KOPT-K1 (cell line): ENCODE measurements around the gene NPSR1.
"Not testable (repeated sequence)": the region's sequence is repeated elsewhere in the genome, so short reads cannot be mapped to it uniquely, and the experiment has no call there.

ENCODE experiments used
- H3K27ac ChIP-seq: fragments of 200-600 bp; sonication (generic); 2 replicates; pipeline ENCODE4 v1.5.1; 2016; ENCODE audit warnings: antibody characterized with exemption, mild to moderate bottlenecking, low read depth, low read length; ENCODE audit not compliant: poor library complexity, severe bottlenecking
- H3K36me3 ChIP-seq: fragments of 200-600 bp; sonication (generic); 2 replicates; pipeline ENCODE4 v1.5.1; 2017; ENCODE audit warnings: antibody characterized with exemption, mild to moderate bottlenecking, low read length, moderate library complexity; ENCODE audit not compliant: insufficient read depth
- H3K9me3 ChIP-seq: fragments of 200-600 bp; sonication (generic); 2 replicates; pipeline ENCODE4 v1.5.1; 2017; ENCODE audit warnings: antibody characterized with exemption, low read length, mild to moderate bottlenecking; ENCODE audit not compliant: insufficient read depth, poor library complexity, severe bottlenecking

Gene NPSR1

GRCh38 chr7:34879871-34880270, 221.9 kb downstream of the NPSR1 start:
- H3K9me3 ChIP-seq: peaks cover 15% of the 10 kb centered on the region
- no peaks in the 10 kb centered on the region for H3K36me3 ChIP-seq
- no peak overlapping the region for H3K27ac ChIP-seq

GRCh38 chr7:34883855-34884254, 225.8 kb downstream of the NPSR1 start:
- H3K27ac ChIP-seq, H3K36me3 ChIP-seq: not testable (repeated sequence)
- H3K9me3 ChIP-seq: peaks cover 15% of the 10 kb centered on the region

DNA sequence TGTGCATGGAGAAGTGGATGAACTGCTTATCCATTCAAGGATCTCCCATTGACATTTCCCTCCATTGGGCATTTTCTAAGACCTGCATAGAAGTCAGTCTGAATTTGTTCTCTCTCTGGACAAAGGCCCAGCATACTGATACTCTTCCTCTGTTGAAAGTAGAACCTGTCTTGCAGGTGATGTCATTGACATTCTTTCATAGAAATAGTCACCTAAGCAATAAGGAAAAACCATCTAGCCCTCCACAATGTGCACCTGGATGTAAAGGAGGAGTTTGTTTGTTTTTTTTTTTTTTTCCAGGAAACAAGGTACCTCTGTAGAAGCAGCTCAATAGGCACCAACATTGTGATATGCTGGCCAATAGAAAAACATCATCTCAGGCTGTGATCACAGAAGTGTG, 228.8 kb downstream of the NPSR1 start:
- Histone ChIP-seq H3K9me3 (peaks cover 15% of the 10 kb centered on the region), H3K27ac (no peak overlapping the region), H3K36me3 (no peaks in the 10 kb centered on the region)

DNA sequence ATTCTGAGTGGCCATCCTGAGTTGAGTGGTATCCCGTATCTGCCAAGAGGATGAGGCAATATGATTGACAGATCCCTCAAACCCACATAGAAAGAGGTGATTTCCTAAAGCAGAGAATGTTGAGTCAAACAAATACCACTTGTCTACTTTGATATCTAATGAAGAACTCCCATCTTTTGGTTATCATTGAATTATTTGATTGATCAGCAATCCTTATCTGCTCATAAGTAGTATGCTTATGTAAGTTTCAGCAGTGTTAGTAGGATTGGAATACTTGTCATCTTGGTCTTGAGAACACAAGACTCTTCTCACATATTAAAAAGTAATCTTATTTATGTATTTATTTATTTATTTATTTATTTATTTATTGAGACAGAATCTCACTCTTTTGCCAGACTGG, 231.9 kb downstream of the NPSR1 start:
- H3K27ac ChIP-seq: no peak overlapping the region
- H3K9me3 ChIP-seq: peaks cover 3% of the 10 kb centered on the region
- H3K36me3 ChIP-seq: no peaks in the 10 kb centered on the region

GRCh38 chr7:34895202-34895601, 237.2 kb downstream of the NPSR1 start:
- peaks cover 12% of the 10 kb centered on the region for H3K9me3 ChIP-seq
- H3K36me3 ChIP-seq: no peaks in the 10 kb centered on the region
- no peak overlapping the region for H3K27ac ChIP-seq
